HFFc6 (cell line): ENCODE data around the gene MT1F. TPM values are rescaled to one million over a fixed set of nuclear protein-coding genes. Genes with fewer than 3 reads are reported as not detected.
A peak's percentile ranks its signal among the peaks of the same experiment; 100 is the strongest.

Source experiments
- DNase-seq: peaks from one replicate; pipeline ENCODE4 v3.0.0-alpha.2; 2018
- H3K27ac Mint-ChIP-seq: 2 replicates; pipeline ENCODE4 v1.8.0; 2020; ENCODE audit warnings: mild to moderate bottlenecking, mixed read lengths
- H3K27me3 Mint-ChIP-seq: 2 replicates; pipeline ENCODE4 v1.8.0; 2021; ENCODE audit warnings: mild to moderate bottlenecking, moderate library complexity, mixed read lengths; ENCODE audit not compliant: insufficient read depth
- H3K36me3 Mint-ChIP-seq: 2 replicates; pipeline ENCODE4 v1.8.0; 2021; ENCODE audit warnings: low read depth, mixed read lengths
- H3K4me1 Mint-ChIP-seq: 2 replicates; pipeline ENCODE4 v1.8.0; 2020; ENCODE audit warnings: low read depth, mixed read lengths
- H3K4me3 Mint-ChIP-seq: 2 replicates; pipeline ENCODE4 v1.8.0; 2020; ENCODE audit warnings: mild to moderate bottlenecking, moderate library complexity, mixed read lengths
- H3K9me3 Mint-ChIP-seq: 2 replicates; pipeline ENCODE4 v1.8.0; 2020; ENCODE audit warnings: mild to moderate bottlenecking, mixed read lengths
- CTCF ChIP-seq: fragments of 200-600 bp; sonication (generic); IDR thresholded peaks from 2 replicates; pipeline ENCODE4 v1.5.0; 2021; ENCODE audit warnings: antibody characterized with exemption, mild to moderate bottlenecking
- total RNA-seq, 6 experiments: library from RNA; stranded (reverse); fragmentation: NEBNext Ultra II Directional; extraction: Animal tissue kit (Norgen Biotek cat#: 25700); gene quantifications; 2 replicates in 1 of 6; 3 replicates in 5 of 6; pipeline ENCODE4 v1.2.3, GENCODE V29; 2021

MT1F gene
- total RNA-seq, 6 experiments from 2014 or later, result not detected

GRCh38 chr16:56632848-56633365, 24.9 kb upstream of the MT1F start:
- Mint-ChIP-seq H3K9me3 (no peaks in the 10 kb centered on the region), H3K4me1 (peaks cover 26% of the 10 kb centered on the region), H3K27ac (no peak overlapping the region), H3K27me3 (peaks cover 39% of the 10 kb centered on the region), H3K4me3 (peak overlapping the region; percentile 84), H3K36me3 (no peaks in the 10 kb centered on the region; the same call in 1 of the 2 replicates)
- no peak for DNase-seq
- no peak for TF ChIP-seq CTCF

- Mint-ChIP-seq H3K27me3 (peaks cover 43% of the 10 kb centered on the region), H3K36me3 (no peaks in the 10 kb centered on the region; the same call in 1 of the 2 replicates), H3K4me1 (peaks cover 27% of the 10 kb centered on the region), H3K27ac (no peak overlapping the region), H3K9me3 (no peaks in the 10 kb centered on the region), H3K4me3 (no peak overlapping the region)
- DNase-seq, result no peak
- no peak for TF ChIP-seq CTCF
Measured at GRCh38 chr16:56633535-56633934, 24.2 kb upstream of the MT1F start.

GRCh38 chr16:56634715-56635440, 22.9 kb upstream of the MT1F start:
- Mint-ChIP-seq H3K4me1 (peaks cover 23% of the 10 kb centered on the region), H3K9me3 (no peaks in the 10 kb centered on the region), H3K27me3 (peaks cover 57% of the 10 kb centered on the region), H3K27ac (no peak overlapping the region), H3K4me3 (peak overlapping the region; percentile 83), H3K36me3 (no peaks in the 10 kb centered on the region; the same call in 1 of the 2 replicates)
- no peak for DNase-seq
- no peak for TF ChIP-seq CTCF

GRCh38 chr16:56635441-56635967, 22.3 kb upstream of the MT1F start:
- no peak overlapping the region for H3K27ac Mint-ChIP-seq
- H3K36me3 Mint-ChIP-seq, result no peaks in the 10 kb centered on the region; the same call in 1 of the 2 replicates
- H3K27me3 Mint-ChIP-seq, result peaks cover 63% of the 10 kb centered on the region
- H3K4me1 Mint-ChIP-seq, result peaks cover 23% of the 10 kb centered on the region
- no peak for TF ChIP-seq CTCF
- H3K9me3 Mint-ChIP-seq, result no peaks in the 10 kb centered on the region
- H3K4me3 Mint-ChIP-seq, result peak overlapping the region; percentile 83; the same call in 1 of the 2 replicates
- DNase-seq, result no peak

- Mint-ChIP-seq H3K4me3 (no peak overlapping the region), H3K36me3 (no peaks in the 10 kb centered on the region; the same call in 1 of the 2 replicates), H3K9me3 (no peaks in the 10 kb centered on the region), H3K4me1 (peaks cover 21% of the 10 kb centered on the region), H3K27me3 (peaks cover 68% of the 10 kb centered on the region), H3K27ac (no peak overlapping the region)
- DNase-seq, result no peak
- TF ChIP-seq CTCF, result no peak
Measured at GRCh38 chr16:56636616-56637413, 20.9 kb upstream of the MT1F start.
